H1 (cell line): Measurements from ENCODE around the gene TSHR. TPM values are rescaled to one million over a fixed set of nuclear protein-coding genes. Genes with fewer than 3 reads are reported as not detected.

Experiments used
- CTCF ChIA-PET: fragments of 300-600 bp; sonication (Branson Sonifier 250); formaldehyde crosslinking; loops from one replicate; lab custom pipeline; 2021; ENCODE audit not compliant: partially characterized antibody; lab: Charles Lee
- POLR2A ChIA-PET: fragments of 300-600 bp; sonication (Branson Sonifier 250); formaldehyde crosslinking; loops from one replicate; lab custom pipeline; 2021; ENCODE audit warnings: inconsistent platforms; ENCODE audit not compliant: partially characterized antibody; lab: Charles Lee
- DNase-seq, 2 experiments: peaks; one replicate each; pipeline versions ENCODE4 v3.0.0 to v3.0.0-alpha.2; 2010 to 2022; ENCODE audit warnings: low spot score in 2 of 2, low read depth in 1 of 2, mixed read lengths in 1 of 2
- FAIRE-seq: peaks from 2 replicates; lab custom pipeline; 2011; peaks lifted over from hg19 to GRCh38; lab: Jason Lieb, UNC
- H2AFZ ChIP-seq: 2 replicates; pipeline ENCODE4 v1.8.1; 2012; ENCODE audit warnings: low read length, inconsistent platforms
- H2AK5ac ChIP-seq: 2 replicates; pipeline ENCODE4 v1.6.1; 2013; ENCODE audit warnings: low read depth, low read length
- H2BK120ac ChIP-seq: replicated peaks from 2 replicates; pipeline ENCODE3; 2013; ENCODE audit warnings: low read depth, low read length, inconsistent platforms
- H2BK12ac ChIP-seq: 2 replicates; pipeline ENCODE4 v1.6.1; 2013; ENCODE audit warnings: low read depth, low read length
- H2BK15ac ChIP-seq: 2 replicates; pipeline ENCODE4 v1.6.1; 2013; ENCODE audit warnings: low read length
- H2BK20ac ChIP-seq: 2 replicates; pipeline ENCODE4 v1.6.1; 2013; ENCODE audit warnings: low read length
- H2BK5ac ChIP-seq: 2 replicates; pipeline ENCODE4 v1.6.1; 2013; ENCODE audit warnings: low read depth, low read length
- H3K14ac ChIP-seq: 2 replicates; pipeline ENCODE4 v1.6.1; 2013; ENCODE audit warnings: inconsistent platforms; ENCODE audit not compliant: insufficient read length
- H3K18ac ChIP-seq: 2 replicates; pipeline ENCODE4 v1.6.1; 2013; ENCODE audit warnings: low read length; ENCODE audit errors: extremely low read depth
- H3K23ac ChIP-seq: 2 replicates; pipeline ENCODE4 v1.6.1; 2013; ENCODE audit warnings: inconsistent platforms; ENCODE audit not compliant: insufficient read length
- H3K23me2 ChIP-seq: 2 replicates; pipeline ENCODE4 v1.6.1; 2013; ENCODE audit warnings: low read depth, low read length
- H3K27ac ChIP-seq: 2 replicates; pipeline ENCODE4 v1.6.1; 2011; ENCODE audit warnings: low read depth, low read length, inconsistent platforms
- H3K27me3 ChIP-seq, 4 experiments: replicated peaks in 1 of 4; 1 replicate in 1 of 4; 2 replicates in 3 of 4; pipeline versions ENCODE4 v1.6.1 to v1.8.1; 2011 to 2013; ENCODE audit warnings: low read length in 3 of 4, mild to moderate bottlenecking in 3 of 4, inconsistent platforms in 2 of 4, mixed read lengths in 2 of 4, moderate library complexity in 1 of 4; ENCODE audit not compliant: control insufficient read depth in 3 of 4, insufficient read depth in 3 of 4; ENCODE audit errors: extremely low read depth in 1 of 4
- H3K36me3 ChIP-seq, 4 experiments: 2 replicates each; pipeline versions ENCODE4 v1.6.1 to v1.8.1; 2011 to 2013; ENCODE audit warnings: mild to moderate bottlenecking in 4 of 4, low read length in 3 of 4, moderate library complexity in 2 of 4, control low read depth in 1 of 4, inconsistent platforms in 1 of 4; ENCODE audit not compliant: insufficient read depth in 4 of 4, control insufficient read depth in 2 of 4
- H3K4ac ChIP-seq: replicated peaks from 2 replicates; pipeline ENCODE3; 2013; ENCODE audit warnings: low read length, low read depth, mixed read lengths, inconsistent platforms; ENCODE audit not compliant: insufficient read length
- H3K4me1 ChIP-seq, 4 experiments: replicated peaks in 1 of 4; 1 replicate in 1 of 4; 2 replicates in 3 of 4; pipeline versions ENCODE4 v1.6.1 to v1.8.1; 2011 to 2013; ENCODE audit warnings: low read length in 3 of 4, inconsistent platforms in 2 of 4, mixed read lengths in 1 of 4; ENCODE audit not compliant: insufficient read depth in 4 of 4, control insufficient read depth in 3 of 4
- H3K4me2 ChIP-seq, 2 experiments: 2 replicates each; pipeline versions ENCODE4 v1.6.1 to v1.8.1; 2011 to 2013; ENCODE audit warnings: low read depth in 2 of 2, low read length in 2 of 2, control low read depth in 1 of 2, inconsistent platforms in 1 of 2, mild to moderate bottlenecking in 1 of 2; ENCODE audit not compliant: insufficient read depth in 1 of 2
- H3K4me3 ChIP-seq, 4 experiments: fragments of 200-600, 300-600 bp in 1 of 4; sonication (generic), shearing (Covaris generic), sonication (Bioruptor Twin) in 1 of 4; 2 replicates each; pipeline versions ENCODE4 v1.5.1 to v1.8.1; 2011 to 2016; ENCODE audit warnings: low read length in 4 of 4, low read depth in 3 of 4, control low read depth in 2 of 4, inconsistent platforms in 2 of 4, mild to moderate bottlenecking in 2 of 4, mixed read lengths in 1 of 4, moderate library complexity in 1 of 4; ENCODE audit not compliant: insufficient read depth in 2 of 4; ENCODE audit errors: extremely low read depth in 1 of 4
- H3K56ac ChIP-seq: replicated peaks from 2 replicates; pipeline ENCODE3; 2013; ENCODE audit warnings: low read depth, mild to moderate bottlenecking, mixed read lengths, low read length, inconsistent platforms; ENCODE audit not compliant: insufficient read length
- H3K79me1 ChIP-seq: 2 replicates; pipeline ENCODE4 v1.6.1; 2013; ENCODE audit warnings: low read depth, low read length, control low read depth
- H3K79me2 ChIP-seq, 2 experiments: 2 replicates each; pipeline versions ENCODE4 v1.6.1 to v1.8.1; 2012 to 2013; ENCODE audit warnings: low read length in 2 of 2, mild to moderate bottlenecking in 2 of 2, inconsistent platforms in 1 of 2; ENCODE audit not compliant: insufficient read depth in 2 of 2, control insufficient read depth in 1 of 2
- H3K9ac ChIP-seq, 4 experiments: replicated peaks in 1 of 4; 1 replicate in 1 of 4; 2 replicates in 3 of 4; pipeline versions ENCODE4 v1.6.1 to v1.8.1; 2011 to 2013; ENCODE audit warnings: low read depth in 3 of 4, low read length in 3 of 4, control low read depth in 2 of 4, mild to moderate bottlenecking in 2 of 4, moderate library complexity in 2 of 4, inconsistent platforms in 1 of 4; ENCODE audit errors: extremely low read depth in 1 of 4
- H3K9me3 ChIP-seq, 2 experiments: 2 replicates each; pipeline versions ENCODE4 v1.6.1 to v1.8.1; 2012 to 2013; ENCODE audit warnings: mild to moderate bottlenecking in 2 of 2, moderate library complexity in 2 of 2, control low read depth in 1 of 2, inconsistent platforms in 1 of 2, low read depth in 1 of 2, low read length in 1 of 2, mixed read lengths in 1 of 2; ENCODE audit not compliant: insufficient read depth in 2 of 2
- H4K20me1 ChIP-seq, 2 experiments: replicated peaks in 1 of 2; 2 replicates each; pipeline versions ENCODE3 to v1.8.1; 2011 to 2013; ENCODE audit warnings: inconsistent platforms in 2 of 2, low read length in 2 of 2, mild to moderate bottlenecking in 1 of 2; ENCODE audit not compliant: insufficient read depth in 2 of 2, control insufficient read depth in 1 of 2
- H4K5ac ChIP-seq: 2 replicates; pipeline ENCODE4 v1.6.1; 2013; ENCODE audit warnings: low read length, low read depth, mixed read lengths, inconsistent platforms; ENCODE audit not compliant: insufficient read length
- H4K8ac ChIP-seq: 2 replicates; pipeline ENCODE4 v1.8.0; 2013; ENCODE audit warnings: mild to moderate bottlenecking, moderate library complexity, low read length, inconsistent platforms; ENCODE audit not compliant: insufficient read depth; ENCODE audit errors: extremely low read depth
- H4K91ac ChIP-seq: replicated peaks from 2 replicates; pipeline ENCODE3; 2013; ENCODE audit warnings: low read length, mixed read lengths, inconsistent platforms; ENCODE audit not compliant: insufficient read length
- BACH1 ChIP-seq: IDR thresholded peaks from 2 replicates; pipeline ENCODE4 v1.6.1; 2012; ENCODE audit warnings: low read length, improper control_type of control experiment
- GABPA ChIP-seq: IDR thresholded peaks from 2 replicates; pipeline ENCODE4 v1.6.1; 2011; ENCODE audit warnings: mild to moderate bottlenecking, low read length, moderate library complexity, borderline replicate concordance; ENCODE audit not compliant: insufficient read depth
- JUN ChIP-seq: IDR thresholded peaks from 2 replicates; pipeline ENCODE4 v1.6.1; 2011; ENCODE audit warnings: low read depth, mild to moderate bottlenecking, improper control_type of control experiment, low read length
- SRF ChIP-seq: IDR thresholded peaks from 2 replicates; pipeline ENCODE4 v1.6.1; 2011; ENCODE audit warnings: mild to moderate bottlenecking, low read depth, low read length, moderate library complexity
- WGBS, 2 experiments: shearing (Covaris generic) in 1 of 2; methylation state at CpG; one replicate each; pipeline versions ENCODE4 v1.1.6 to v1.1.7; 2013 to 2015; ENCODE audit warnings: low lambda C conversion rate in 2 of 2, mixed read lengths in 2 of 2, inconsistent platforms in 1 of 2, low coverage in 1 of 2, missing lambda C conversion rate in 1 of 2; ENCODE audit not compliant: insufficient replicate concordance in 2 of 2, insufficient coverage in 1 of 2, insufficient read length in 1 of 2; ENCODE audit errors: extremely low coverage in 1 of 2, missing lambda C conversion rate in 1 of 2; 5-methylcytosine and 5-hydroxymethylcytosine counted together
- polyA plus RNA-seq, 7 experiments: library from polyadenylated mRNA; depleted of rRNA in 3 of 7; stranded (reverse) in 5 of 7; unstranded in 2 of 7; fragments of >200 nt in 5 of 7; fragments of 200-250 nt in 2 of 7; gene quantifications; 1 replicate in 5 of 7; 2 replicates in 1 of 7; 4 replicates in 1 of 7; pipeline versions ENCODE4 v1.2.1 to v1.2.3, GENCODE V29; 2011 to 2013; ENCODE audit warnings: missing spikeins in 2 of 7, mixed read lengths in 2 of 7
- total RNA-seq: library from RNA; stranded (reverse); fragmentation: NEBNext Ultra II Directional; extraction: Animal tissue kit (Norgen Biotek cat#: 25700); gene quantifications from 2 replicates; pipeline ENCODE4 v1.2.1, GENCODE V29; 2021
- TF ChIP-seq, protein P1 (sequence below): IDR thresholded peaks from 2 replicates; pipeline ENCODE4 v1.6.1; 2012; ENCODE audit warnings: inconsistent platforms
- TF ChIP-seq, protein P2 (sequence below), 3 experiments: IDR thresholded peaks; 1 replicate in 2 of 3; 2 replicates in 1 of 3; pipeline versions ENCODE4 v1.5.1 to v1.6.1; 2011; ENCODE audit warnings: low read length in 3 of 3, mild to moderate bottlenecking in 3 of 3, inconsistent platforms in 2 of 3, low read depth in 1 of 3, moderate library complexity in 1 of 3; ENCODE audit not compliant: insufficient read depth in 1 of 3; ENCODE audit errors: control extremely low read depth in 1 of 3

TSHR gene
- total and polyA plus RNA-seq, 2 of the 8 experiments (the other 6 are each of a cell fraction or from before 2014, with no cell fraction given): 0.27 TPM; not detected in 1

DNA sequence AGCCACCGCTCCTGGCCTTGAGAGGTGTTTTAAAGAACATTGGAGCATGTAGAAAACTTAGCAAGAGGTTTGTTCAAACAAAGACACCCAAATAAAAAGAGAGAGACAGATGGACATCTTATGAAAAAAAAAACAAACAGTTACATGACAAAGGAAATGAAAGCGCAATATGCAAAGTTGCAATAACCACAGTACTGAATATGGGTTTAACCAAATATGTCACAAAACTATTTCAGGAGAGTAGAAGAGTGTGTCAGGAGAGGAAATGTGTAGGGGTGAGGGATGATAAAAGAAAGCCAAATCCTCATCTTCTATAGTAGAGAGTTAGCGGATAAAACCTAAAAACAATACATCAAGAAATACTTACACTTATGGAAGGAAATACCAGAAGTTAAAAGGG is 166.9 kb downstream of the TSHR start:
- TF ChIP-seq GABPA (no peak), JUN (no peak), BACH1 (no peak), SRF (no peak)
- TF ChIP-seq, protein P1, sequence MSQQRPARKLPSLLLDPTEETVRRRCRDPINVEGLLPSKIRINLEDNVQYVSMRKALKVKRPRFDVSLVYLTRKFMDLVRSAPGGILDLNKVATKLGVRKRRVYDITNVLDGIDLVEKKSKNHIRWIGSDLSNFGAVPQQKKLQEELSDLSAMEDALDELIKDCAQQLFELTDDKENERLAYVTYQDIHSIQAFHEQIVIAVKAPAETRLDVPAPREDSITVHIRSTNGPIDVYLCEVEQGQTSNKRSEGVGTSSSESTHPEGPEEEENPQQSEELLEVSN: no peak
- TF ChIP-seq, protein P2, sequence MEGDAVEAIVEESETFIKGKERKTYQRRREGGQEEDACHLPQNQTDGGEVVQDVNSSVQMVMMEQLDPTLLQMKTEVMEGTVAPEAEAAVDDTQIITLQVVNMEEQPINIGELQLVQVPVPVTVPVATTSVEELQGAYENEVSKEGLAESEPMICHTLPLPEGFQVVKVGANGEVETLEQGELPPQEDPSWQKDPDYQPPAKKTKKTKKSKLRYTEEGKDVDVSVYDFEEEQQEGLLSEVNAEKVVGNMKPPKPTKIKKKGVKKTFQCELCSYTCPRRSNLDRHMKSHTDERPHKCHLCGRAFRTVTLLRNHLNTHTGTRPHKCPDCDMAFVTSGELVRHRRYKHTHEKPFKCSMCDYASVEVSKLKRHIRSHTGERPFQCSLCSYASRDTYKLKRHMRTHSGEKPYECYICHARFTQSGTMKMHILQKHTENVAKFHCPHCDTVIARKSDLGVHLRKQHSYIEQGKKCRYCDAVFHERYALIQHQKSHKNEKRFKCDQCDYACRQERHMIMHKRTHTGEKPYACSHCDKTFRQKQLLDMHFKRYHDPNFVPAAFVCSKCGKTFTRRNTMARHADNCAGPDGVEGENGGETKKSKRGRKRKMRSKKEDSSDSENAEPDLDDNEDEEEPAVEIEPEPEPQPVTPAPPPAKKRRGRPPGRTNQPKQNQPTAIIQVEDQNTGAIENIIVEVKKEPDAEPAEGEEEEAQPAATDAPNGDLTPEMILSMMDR (IDR thresholded peaks at IDR 0.05; ENCODE audit: control extremely low read depth in 1 of 3, insufficient read depth in 1 of 3, low read depth in 1 of 3, low read length in 3 of 3): no peak
- H2BK120ac ChIP-seq: no peak overlapping the region
- no peaks in the 10 kb centered on the region for H3K79me2 ChIP-seq
- no peak overlapping the region for H3K18ac ChIP-seq
- 89% methylated on average over 3 of the region's 3 CpGs; no CpG with 5 or more reads in 1 of the 2 experiments for WGBS, 2 experiments
- no peak overlapping the region for H3K56ac ChIP-seq
- H2BK5ac ChIP-seq: no peak overlapping the region
- H3K4ac ChIP-seq: no peak overlapping the region
- H4K5ac ChIP-seq: no peak overlapping the region
- H4K91ac ChIP-seq: no peak overlapping the region
- no peak for FAIRE-seq
- no peak overlapping the region for H2BK20ac ChIP-seq
- H2AK5ac ChIP-seq: no peak overlapping the region
- no peak overlapping the region for H2BK15ac ChIP-seq
- H3K9me3 ChIP-seq: no peaks in the 10 kb centered on the region; a peak in 1 of 4 replicates
- no peak overlapping the region for H3K27ac ChIP-seq
- no peak overlapping the region for H2AFZ ChIP-seq
- no peaks in the 10 kb centered on the region for H3K4me1 ChIP-seq
- no peaks in the 10 kb centered on the region for H4K20me1 ChIP-seq
- no peak overlapping the region for H3K4me3 ChIP-seq
- no peak overlapping the region for H4K8ac ChIP-seq
- ChIA-PET POLR2A (no interaction called here), CTCF (no interaction called here)
- no peaks in the 10 kb centered on the region for H3K79me1 ChIP-seq
- no peak overlapping the region for H3K23ac ChIP-seq
- H3K4me2 ChIP-seq: no peak overlapping the region
- no peaks in the 10 kb centered on the region for H3K23me2 ChIP-seq
- H3K36me3 ChIP-seq: no peaks in the 10 kb centered on the region
- H3K27me3 ChIP-seq: no peaks in the 10 kb centered on the region
- no peak overlapping the region for H2BK12ac ChIP-seq
- no peak for DNase-seq
- H3K9ac ChIP-seq: no peak overlapping the region
- no peak overlapping the region for H3K14ac ChIP-seq
